PC-3 (cell line): ENCODE results near the gene C2orf15. TPM values are rescaled to one million over a fixed set of nuclear protein-coding genes. Genes with fewer than 3 reads are reported as not detected.
"Not testable (repeated sequence)": the region's sequence is repeated elsewhere in the genome, so short reads cannot be mapped to it uniquely, and the experiment has no call there.

Experiments used
- ATAC-seq: fragments of 200-7000 bp; cut with Tn5 transposase; 2 replicates; pipeline ENCODE4 v1.9.1; 2020; ENCODE audit warnings: mild to moderate bottlenecking, moderate library complexity
- BruUV-seq: library from RNA; stranded (reverse); fragments of 400-500 nt; replicated peaks from 2 replicates; lab custom pipeline; 2021; lab: Mats Ljungman, UMichigan
- CTCF ChIA-PET: fragments of 300-600 bp; sonication (Branson Sonifier 250); formaldehyde crosslinking; loops from one replicate; lab custom pipeline; 2022; ENCODE audit warnings: antibody characterized with exemption; lab: Charles Lee
- POLR2A ChIA-PET: fragments of 300-600 bp; sonication (Branson Sonifier 250); formaldehyde crosslinking; loops from one replicate; lab custom pipeline; 2022; ENCODE audit warnings: antibody characterized with exemption; ENCODE audit not compliant: unreplicated experiment; lab: Charles Lee
- DNase-seq: peaks from one replicate; pipeline ENCODE4 v3.0.0-alpha.2; 2015
- H2AFZ ChIP-seq: fragments of 300-600 bp; sonication (generic); 2 replicates; pipeline ENCODE4 v1.6.0; 2016; ENCODE audit warnings: antibody characterized with exemption, low read length
- H3F3A ChIP-seq: fragments of 300-600 bp; sonication (generic); one replicate; pipeline ENCODE4 v1.6.0; 2017; ENCODE audit warnings: antibody characterized with exemption, low read length, control low read depth, mild to moderate bottlenecking; ENCODE audit not compliant: unreplicated experiment
- H3K27ac ChIP-seq: fragments of 300-600 bp; sonication (generic); 2 replicates; pipeline ENCODE4 v1.5.1; 2016; ENCODE audit warnings: mild to moderate bottlenecking, low read length
- H3K27me3 ChIP-seq: fragments of 300-600 bp; sonication (generic); 2 replicates; pipeline ENCODE4 v1.6.1; 2016; ENCODE audit warnings: low read length, mixed read lengths
- H3K36me3 ChIP-seq: fragments of 300-600 bp; sonication (generic); 2 replicates; pipeline ENCODE4 v1.6.1; 2016; ENCODE audit warnings: low read depth, mixed run types, low read length, mixed read lengths
- H3K4me1 ChIP-seq: fragments of 300-600 bp; sonication (generic); 2 replicates; pipeline ENCODE4 v1.5.1; 2016; ENCODE audit warnings: low read length; ENCODE audit not compliant: insufficient read depth
- H3K4me2 ChIP-seq: fragments of 300-600 bp; sonication (generic); 2 replicates; pipeline ENCODE4 v1.6.0; 2016; ENCODE audit warnings: low read length
- H3K4me3 ChIP-seq: fragments of 300-600 bp; sonication (generic); 2 replicates; pipeline ENCODE4 v1.5.1; 2016; ENCODE audit warnings: mild to moderate bottlenecking, low read length, mixed read lengths
- H3K79me2 ChIP-seq: fragments of 300-600 bp; sonication (generic); 2 replicates; pipeline ENCODE4 v1.6.1; 2017; ENCODE audit warnings: low read length, mixed read lengths
- H3K9ac ChIP-seq: fragments of 300-600 bp; sonication (generic); 2 replicates; pipeline ENCODE4 v1.6.0; 2016; ENCODE audit warnings: mild to moderate bottlenecking, low read length
- H3K9me2 ChIP-seq: fragments of 300-600 bp; sonication (generic); replicated peaks from 2 replicates; pipeline ENCODE4 v1.6.1; 2016; ENCODE audit warnings: mixed run types, low read length, mixed read lengths
- H3K9me3 ChIP-seq: fragments of 300-600 bp; sonication (generic); 2 replicates; pipeline ENCODE4 v1.6.1; 2016; ENCODE audit warnings: low read length, mixed read lengths
- H4K20me1 ChIP-seq: fragments of 300-600 bp; sonication (generic); 2 replicates; pipeline ENCODE4 v1.6.1; 2016; ENCODE audit warnings: low read length, mixed read lengths
- EZH2 ChIP-seq: fragments of 300-600 bp; sonication (generic); IDR thresholded peaks from one replicate; pipeline ENCODE4 v1.6.1; 2017; ENCODE audit warnings: antibody characterized with exemption, mild to moderate bottlenecking, low read length; ENCODE audit not compliant: unreplicated experiment
- EZH2phosphoT487 ChIP-seq: fragments of 300-600 bp; sonication (generic); IDR thresholded peaks from 2 replicates; pipeline ENCODE4 v1.6.1; 2018; ENCODE audit warnings: mild to moderate bottlenecking, antibody characterized with exemption, low read length, borderline replicate concordance
- intact Hi-C: fragments of 100-400 bp; cut with micrococcal nuclease; formaldehyde crosslinking; loops from 2 replicates; pipeline ENCODE4 v1.9.0; 2023
- total RNA-seq: library from RNA; depleted of rRNA; stranded (reverse); fragments of >200 nt; gene quantifications from 2 replicates; pipeline ENCODE4 v1.2.3, GENCODE V29; 2014
- TF ChIP-seq, protein P1 (sequence below): fragments of 300-600 bp; sonication (generic); conservative IDR thresholded peaks from 2 replicates; pipeline ENCODE4 v1.5.1; 2017; ENCODE audit warnings: antibody characterized with exemption, low read depth, mild to moderate bottlenecking, low read length

The C2orf15 gene
- total RNA-seq, 1 experiment from 2014 or later = 4.4 TPM

DNA sequence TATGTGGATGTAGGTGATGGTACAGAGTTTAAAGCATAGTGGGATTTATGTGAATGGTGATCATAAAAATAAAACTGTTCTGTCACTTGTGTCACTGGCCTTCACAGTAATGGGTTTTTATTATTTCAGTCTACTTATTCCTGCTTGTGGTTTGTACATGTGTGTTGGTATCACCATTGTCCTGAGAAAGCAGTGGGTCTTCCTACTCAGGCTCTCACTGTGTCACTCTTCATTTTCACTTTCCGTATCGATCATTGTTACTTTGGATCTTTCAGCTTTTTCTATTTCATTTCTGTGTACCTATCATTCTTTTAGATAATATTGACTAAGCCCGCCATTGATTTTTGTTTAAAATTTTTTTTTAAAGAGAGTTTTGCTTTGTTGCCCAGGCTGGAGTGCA is 46.9 kb downstream of the C2orf15 start:
- Histone ChIP-seq H2AFZ (no peak overlapping the region), H3K9me3 (no peaks in the 10 kb centered on the region), H3K27me3 (no peaks in the 10 kb centered on the region), H3K4me2 (no peak overlapping the region), H3K79me2 (peaks cover 58% of the 10 kb centered on the region), H3K27ac (no peak overlapping the region), H3K4me1 (peaks cover under 1% of the 10 kb centered on the region; the same call in 1 of the 2 replicates), H3K9me2 (no peaks in the 10 kb centered on the region), H3K9ac (no peak overlapping the region), H3K36me3 (peaks cover 28% of the 10 kb centered on the region), H3F3A (no peaks in the 10 kb centered on the region), H4K20me1 (no peaks in the 10 kb centered on the region), H3K4me3 (no peak overlapping the region)
- TF ChIP-seq EZH2 (no peak), EZH2phosphoT487 (no peak)
- TF ChIP-seq, protein P1, sequence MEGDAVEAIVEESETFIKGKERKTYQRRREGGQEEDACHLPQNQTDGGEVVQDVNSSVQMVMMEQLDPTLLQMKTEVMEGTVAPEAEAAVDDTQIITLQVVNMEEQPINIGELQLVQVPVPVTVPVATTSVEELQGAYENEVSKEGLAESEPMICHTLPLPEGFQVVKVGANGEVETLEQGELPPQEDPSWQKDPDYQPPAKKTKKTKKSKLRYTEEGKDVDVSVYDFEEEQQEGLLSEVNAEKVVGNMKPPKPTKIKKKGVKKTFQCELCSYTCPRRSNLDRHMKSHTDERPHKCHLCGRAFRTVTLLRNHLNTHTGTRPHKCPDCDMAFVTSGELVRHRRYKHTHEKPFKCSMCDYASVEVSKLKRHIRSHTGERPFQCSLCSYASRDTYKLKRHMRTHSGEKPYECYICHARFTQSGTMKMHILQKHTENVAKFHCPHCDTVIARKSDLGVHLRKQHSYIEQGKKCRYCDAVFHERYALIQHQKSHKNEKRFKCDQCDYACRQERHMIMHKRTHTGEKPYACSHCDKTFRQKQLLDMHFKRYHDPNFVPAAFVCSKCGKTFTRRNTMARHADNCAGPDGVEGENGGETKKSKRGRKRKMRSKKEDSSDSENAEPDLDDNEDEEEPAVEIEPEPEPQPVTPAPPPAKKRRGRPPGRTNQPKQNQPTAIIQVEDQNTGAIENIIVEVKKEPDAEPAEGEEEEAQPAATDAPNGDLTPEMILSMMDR = no peak
- DNase-seq (no peak), ATAC-seq (no peak)
- intact Hi-C loops = no loop called here
- ChIA-PET CTCF (no interaction called here), POLR2A (no interaction called here)
- BruUV-seq = no TSS peak

DNA sequence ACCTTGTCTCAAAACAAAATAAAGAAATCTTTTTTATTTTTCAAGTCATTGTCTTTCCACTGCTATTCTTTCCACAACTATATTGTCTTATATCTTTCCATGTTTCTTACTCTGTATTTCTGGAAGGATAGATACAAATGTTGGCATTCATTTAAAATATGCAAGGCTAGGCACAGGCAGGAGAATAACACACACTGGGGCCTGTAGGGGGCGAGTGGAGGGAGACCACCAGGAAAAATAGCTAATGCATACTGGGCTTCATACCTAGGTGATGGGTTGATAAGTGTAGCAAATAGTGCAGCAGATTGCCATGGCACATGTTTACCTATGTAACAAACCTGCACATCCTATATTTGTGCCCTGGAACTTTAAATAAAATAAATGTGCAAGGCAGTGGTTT is 49.0 kb downstream of the C2orf15 start:
- peaks cover 36% of the 10 kb centered on the region for H3K79me2 ChIP-seq
- H3K4me1 ChIP-seq = no peaks in the 10 kb centered on the region
- H3K36me3 ChIP-seq = peaks cover 36% of the 10 kb centered on the region
- H2AFZ ChIP-seq = no peak overlapping the region
- no peaks in the 10 kb centered on the region for H3F3A ChIP-seq
- H3K9ac ChIP-seq = no peak overlapping the region
- no peak overlapping the region for H3K4me2 ChIP-seq
- POLR2A ChIA-PET = no interaction called here
- CTCF ChIA-PET = no interaction called here
- no peak overlapping the region for H3K4me3 ChIP-seq
- TF ChIP-seq, protein P1 = peak; percentile 33; the same call in 1 of the 2 replicates
- TF ChIP-seq EZH2phosphoT487 = no peak
- no peak overlapping the region for H3K27ac ChIP-seq
- intact Hi-C loops = no loop called here
- no peaks in the 10 kb centered on the region for H4K20me1 ChIP-seq
- BruUV-seq = no TSS peak
- no peaks in the 10 kb centered on the region for H3K9me2 ChIP-seq
- no peaks in the 10 kb centered on the region for H3K27me3 ChIP-seq
- H3K9me3 ChIP-seq = no peaks in the 10 kb centered on the region
- ATAC-seq (no peak), DNase-seq (no peak)

DNA sequence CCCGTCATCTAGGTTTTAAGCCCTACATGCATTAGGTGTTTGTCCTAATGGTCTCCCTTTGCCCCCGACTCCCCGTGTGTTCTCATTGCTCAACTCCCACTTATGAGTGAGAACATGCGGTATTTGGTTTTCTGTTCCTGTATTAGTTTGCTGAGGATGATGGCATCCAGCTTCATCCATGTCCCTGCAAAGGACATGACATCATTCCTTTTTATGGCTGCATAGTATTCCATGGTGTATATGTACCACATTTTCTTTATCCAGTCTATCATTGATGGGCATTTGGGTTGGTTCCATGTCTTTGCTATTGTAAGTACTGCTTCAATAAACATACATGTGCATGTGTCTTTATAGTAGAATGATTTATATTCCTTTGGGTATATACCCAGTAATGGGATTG is 50.9 kb downstream of the C2orf15 start:
- DNase-seq, H3K9ac ChIP-seq, H3K27me3 ChIP-seq, POLR2A ChIA-PET, H3K27ac ChIP-seq, ATAC-seq, H3K4me1 ChIP-seq, BruUV-seq, H3F3A ChIP-seq, H3K4me2 ChIP-seq, H2AFZ ChIP-seq, H3K9me2 ChIP-seq, H3K4me3 ChIP-seq, CTCF ChIA-PET, H4K20me1 ChIP-seq, H3K9me3 ChIP-seq, intact Hi-C loops: not testable (repeated sequence)
- H3K79me2 ChIP-seq = peaks cover 19% of the 10 kb centered on the region
- H3K36me3 ChIP-seq = peaks cover 49% of the 10 kb centered on the region
